Measurements from ENCODE around the gene PEX11B. TPM values are rescaled to one million over a fixed set of nuclear protein-coding genes. Genes with fewer than 3 reads are reported as not detected.

The PEX11B gene
- total RNA-seq, 1 experiment from 2014 or later = 36.2 TPM

DNA sequence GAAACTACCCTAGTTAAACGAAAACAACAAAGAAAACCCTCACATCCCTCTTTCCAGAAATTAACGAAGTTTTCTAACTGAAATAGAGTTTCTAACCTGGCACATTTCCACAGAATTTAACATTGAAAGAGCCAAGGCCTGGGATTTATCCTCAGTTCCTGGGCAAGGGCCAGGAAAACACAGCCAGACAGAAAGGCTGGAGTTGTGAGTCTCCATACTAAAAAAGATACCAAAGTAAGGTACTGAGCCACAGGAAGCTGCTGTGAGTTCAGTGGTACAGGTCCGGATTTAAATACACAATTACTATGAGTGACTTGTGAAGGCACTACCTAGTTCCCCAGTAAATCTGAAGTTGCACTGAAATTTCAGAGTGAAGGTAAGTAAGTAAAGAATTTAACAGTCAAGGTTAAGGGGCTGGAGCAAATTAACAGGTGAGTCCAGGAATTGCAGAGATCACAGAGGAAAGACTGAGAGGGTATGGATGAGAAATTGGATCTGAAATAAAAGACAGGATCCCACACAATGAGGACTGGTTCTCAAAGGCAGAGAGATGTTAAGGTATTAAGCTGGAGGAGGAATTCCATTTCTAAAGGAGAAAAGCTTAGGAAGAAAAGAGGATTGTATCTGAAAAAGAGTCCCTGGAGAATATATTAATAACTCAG is 38.4 kb upstream of the PEX11B start:
- H3K4me1 Mint-ChIP-seq (ENCODE audit: insufficient read depth, unreplicated experiment) = peaks cover 57% of the 10 kb centered on the region
- no peaks in the 10 kb centered on the region for H3K9me3 Mint-ChIP-seq (ENCODE audit: unreplicated experiment)
- intact Hi-C loops (cut with micrococcal nuclease) = loop anchor here (2.0 kb wide), 1 partner anchor 38 kb away; the partner anchor contains the start of gene PEX11B

DNA sequence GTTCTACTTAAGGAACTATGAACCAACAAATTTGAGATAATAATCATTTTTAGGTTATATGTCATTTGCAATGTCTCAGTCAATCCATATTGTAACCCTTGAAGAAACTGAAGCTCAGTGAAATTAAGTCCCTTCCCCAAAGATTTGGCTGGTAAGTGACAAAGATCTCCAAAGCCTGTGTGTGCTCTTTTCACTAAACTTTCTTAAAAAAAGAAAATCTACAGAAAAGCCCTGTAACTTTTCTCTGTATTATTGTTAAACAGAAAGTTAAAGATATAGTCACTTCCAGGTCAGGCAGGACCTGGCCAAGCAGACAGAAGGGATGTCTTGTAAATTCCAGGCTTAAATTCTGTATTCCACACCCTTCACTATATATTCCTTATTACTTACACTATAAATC is 37.8 kb upstream of the PEX11B start:
- intact Hi-C loops (cut with micrococcal nuclease) = loop anchor here (2.0 kb wide), 1 partner anchor 38 kb away; the partner anchor contains the start of gene PEX11B
- Mint-ChIP-seq H3K27me3 (ENCODE audit: insufficient read depth, unreplicated experiment) (no peaks in the 10 kb centered on the region), H3K27ac (ENCODE audit: low read depth, unreplicated experiment) (peak overlapping the region; percentile 80), H3K4me3 (ENCODE audit: unreplicated experiment) (peak overlapping the region; percentile 80), H3K4me1 (ENCODE audit: insufficient read depth, unreplicated experiment) (peaks cover 52% of the 10 kb centered on the region), H3K9me3 (ENCODE audit: unreplicated experiment) (no peaks in the 10 kb centered on the region), H3K36me3 (ENCODE audit: insufficient read depth, unreplicated experiment) (peaks cover 16% of the 10 kb centered on the region)
- CTCF ChIA-PET = interaction anchor here (1.1 to 3.8 kb wide), 5 partner anchors 8 to 64 kb away, joined by 3 to 32 read pairs (median 5); partner anchors contain the start of genes ANKRD34A, ITGA10 and POLR3GL
- BruUV-seq (replicated peaks) = no TSS peak
- no peak for DNase-seq (ENCODE audit: unreplicated experiment)
- POLR2A ChIA-PET = interaction anchor here (0.9 to 7.0 kb wide), 20 partner anchors 9 to 166 kb away, joined by 3 to 136 read pairs (median 21); partner anchors contain the start of genes ANKRD34A, ITGA10, PEX11B and PIAS3
- TF ChIP-seq, protein P1, sequence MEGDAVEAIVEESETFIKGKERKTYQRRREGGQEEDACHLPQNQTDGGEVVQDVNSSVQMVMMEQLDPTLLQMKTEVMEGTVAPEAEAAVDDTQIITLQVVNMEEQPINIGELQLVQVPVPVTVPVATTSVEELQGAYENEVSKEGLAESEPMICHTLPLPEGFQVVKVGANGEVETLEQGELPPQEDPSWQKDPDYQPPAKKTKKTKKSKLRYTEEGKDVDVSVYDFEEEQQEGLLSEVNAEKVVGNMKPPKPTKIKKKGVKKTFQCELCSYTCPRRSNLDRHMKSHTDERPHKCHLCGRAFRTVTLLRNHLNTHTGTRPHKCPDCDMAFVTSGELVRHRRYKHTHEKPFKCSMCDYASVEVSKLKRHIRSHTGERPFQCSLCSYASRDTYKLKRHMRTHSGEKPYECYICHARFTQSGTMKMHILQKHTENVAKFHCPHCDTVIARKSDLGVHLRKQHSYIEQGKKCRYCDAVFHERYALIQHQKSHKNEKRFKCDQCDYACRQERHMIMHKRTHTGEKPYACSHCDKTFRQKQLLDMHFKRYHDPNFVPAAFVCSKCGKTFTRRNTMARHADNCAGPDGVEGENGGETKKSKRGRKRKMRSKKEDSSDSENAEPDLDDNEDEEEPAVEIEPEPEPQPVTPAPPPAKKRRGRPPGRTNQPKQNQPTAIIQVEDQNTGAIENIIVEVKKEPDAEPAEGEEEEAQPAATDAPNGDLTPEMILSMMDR (IDR thresholded peaks at IDR 0.05; ENCODE audit: unreplicated experiment) = no peak

More for the DNA sequence above, 38.4 kb upstream of the PEX11B start:
- DNase-seq (ENCODE audit: unreplicated experiment) = peak; percentile 26
- no peaks in the 10 kb centered on the region for H3K27me3 Mint-ChIP-seq (ENCODE audit: insufficient read depth, unreplicated experiment)
- TF ChIP-seq, protein P1 (IDR thresholded peaks at IDR 0.05; ENCODE audit: unreplicated experiment) = no peak
- POLR2A ChIA-PET = interaction anchor here (0.6 to 7.0 kb wide), 28 partner anchors 8 to 676 kb away, joined by 3 to 136 read pairs (median 10); partner anchors contain the start of genes ANKRD34A, ITGA10, PEX11B and PIAS3
- peak overlapping the region; percentile 80 for H3K4me3 Mint-ChIP-seq (ENCODE audit: unreplicated experiment)
- TSS peak; percentile 63 for BruUV-seq (replicated peaks)
- peaks cover 11% of the 10 kb centered on the region for H3K36me3 Mint-ChIP-seq (ENCODE audit: insufficient read depth, unreplicated experiment)
- peak overlapping the region; percentile 80 for H3K27ac Mint-ChIP-seq (ENCODE audit: low read depth, unreplicated experiment)
- CTCF ChIA-PET = interaction anchor here (1.1 to 3.8 kb wide), 8 partner anchors 11 to 81 kb away, joined by 3 to 32 read pairs (median 4); partner anchors contain the start of gene ITGA10

DNA sequence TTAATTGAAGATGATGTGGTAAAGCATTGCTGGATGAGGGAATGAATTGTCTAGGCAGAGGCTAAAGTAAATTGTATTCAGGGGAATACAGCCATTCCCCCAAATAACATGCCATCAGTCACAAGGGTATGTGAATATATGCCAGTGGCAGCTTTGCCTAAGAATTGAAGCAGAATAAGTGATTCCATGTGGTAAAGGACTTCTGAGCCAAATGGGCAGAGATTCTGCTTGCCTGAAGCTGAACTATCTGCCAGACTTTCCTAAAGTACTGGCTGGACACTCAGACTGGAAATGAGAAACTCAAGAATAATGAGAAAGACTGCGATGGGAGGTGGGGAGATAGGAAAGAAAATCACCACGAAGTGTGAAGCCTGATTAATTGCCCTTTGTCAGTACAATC is 36.9 kb upstream of the PEX11B start:
- CTCF ChIA-PET = interaction anchor here (0.9 to 2.3 kb wide), 4 partner anchors 9 to 63 kb away, joined by 3 to 11 read pairs (median 4); partner anchors contain the start of genes ANKRD34A and POLR3GL
- DNase-seq (ENCODE audit: unreplicated experiment) = no peak
- Mint-ChIP-seq H3K36me3 (ENCODE audit: insufficient read depth, unreplicated experiment) (peaks cover 11% of the 10 kb centered on the region), H3K27ac (ENCODE audit: low read depth, unreplicated experiment) (peak overlapping the region; percentile 80), H3K4me1 (ENCODE audit: insufficient read depth, unreplicated experiment) (peaks cover 51% of the 10 kb centered on the region), H3K9me3 (ENCODE audit: unreplicated experiment) (no peaks in the 10 kb centered on the region), H3K27me3 (ENCODE audit: insufficient read depth, unreplicated experiment) (no peaks in the 10 kb centered on the region), H3K4me3 (ENCODE audit: unreplicated experiment) (peak overlapping the region; percentile 80)
- POLR2A ChIA-PET = interaction anchor here (0.6 to 7.0 kb wide), 11 partner anchors 10 to 96 kb away, joined by 3 to 136 read pairs (median 48); partner anchors contain the start of genes ANKRD34A, PEX11B, PIAS3 and POLR3GL
- no TSS peak for BruUV-seq (replicated peaks)
- intact Hi-C loops (cut with micrococcal nuclease) = no loop called here
- TF ChIP-seq, protein P1 (IDR thresholded peaks at IDR 0.05; ENCODE audit: unreplicated experiment) = no peak

- H3K27ac Mint-ChIP-seq (ENCODE audit: low read depth, unreplicated experiment) = no peak overlapping the region
- TF ChIP-seq, protein P1 (IDR thresholded peaks at IDR 0.05; ENCODE audit: unreplicated experiment) = no peak
- no peaks in the 10 kb centered on the region for H3K9me3 Mint-ChIP-seq (ENCODE audit: unreplicated experiment)
- CTCF ChIA-PET = interaction anchor here (0.7 to 2.3 kb wide), 4 partner anchors 27 to 214 kb away, joined by 4 to 11 read pairs (median 5); partner anchors contain the start of gene RBM8A
- peaks cover 48% of the 10 kb centered on the region for H3K4me1 Mint-ChIP-seq (ENCODE audit: insufficient read depth, unreplicated experiment)
- no peak overlapping the region for H3K4me3 Mint-ChIP-seq (ENCODE audit: unreplicated experiment)
- no peaks in the 10 kb centered on the region for H3K27me3 Mint-ChIP-seq (ENCODE audit: insufficient read depth, unreplicated experiment)
- no TSS peak for BruUV-seq (replicated peaks)
- no peak for DNase-seq (ENCODE audit: unreplicated experiment)
- intact Hi-C loops (cut with micrococcal nuclease) = no loop called here
- peaks cover 17% of the 10 kb centered on the region for H3K36me3 Mint-ChIP-seq (ENCODE audit: insufficient read depth, unreplicated experiment)
- POLR2A ChIA-PET = interaction anchor here (0.9 to 7.0 kb wide), 9 partner anchors 12 to 95 kb away, joined by 3 to 109 read pairs (median 7); partner anchors contain the start of genes ANKRD34A, PEX11B, PIAS3 and POLR3GL
Measured at GRCh38 chr1:145953861-145954260, 35.3 kb upstream of the PEX11B start.
